Small intestine (tissue), 7 donors: ENCODE data around the gene AP2B1. TPM values are rescaled to one million over a fixed set of nuclear protein-coding genes. Genes with fewer than 3 reads are reported as not detected.

Experiments used
- DNase-seq, 2 donors: peaks; one replicate each; pipeline versions ENCODE4 v3.0.0 to v3.0.0-alpha.2; 2013
- FAIRE-seq: peaks from 2 replicates; lab custom pipeline; 2012; peaks lifted over from hg19 to GRCh38; lab: Jason Lieb, UNC
- H3K27ac ChIP-seq, 3 donors: one replicate each; pipeline ENCODE4 v1.5.1; 2013; ENCODE audit warnings: low read length in 2 of 3, mild to moderate bottlenecking in 2 of 3, control low read depth in 1 of 3, inconsistent platforms in 1 of 3, low read depth in 1 of 3, moderate library complexity in 1 of 3
- H3K27me3 ChIP-seq, 3 donors: one replicate each; pipeline ENCODE4 v1.6.1; 2013; ENCODE audit warnings: low read length in 3 of 3, inconsistent platforms in 1 of 3; ENCODE audit not compliant: control insufficient read depth in 3 of 3, insufficient read depth in 3 of 3
- H3K36me3 ChIP-seq, 3 donors: one replicate each; pipeline ENCODE4 v1.6.1; 2013; ENCODE audit warnings: low read length in 3 of 3, inconsistent platforms in 1 of 3, low read depth in 1 of 3, mild to moderate bottlenecking in 1 of 3, moderate library complexity in 1 of 3; ENCODE audit not compliant: control insufficient read depth in 3 of 3, insufficient read depth in 2 of 3
- H3K4me1 ChIP-seq, 3 donors: one replicate each; pipeline ENCODE4 v1.6.1; 2013; ENCODE audit warnings: low read length in 2 of 3, inconsistent platforms in 1 of 3, low read depth in 1 of 3, mild to moderate bottlenecking in 1 of 3, moderate library complexity in 1 of 3; ENCODE audit not compliant: control insufficient read depth in 3 of 3, insufficient read depth in 2 of 3
- H3K4me3 ChIP-seq, 3 donors: one replicate each; pipeline ENCODE4 v1.5.1; 2013; ENCODE audit warnings: low read length in 3 of 3, control low read depth in 1 of 3, inconsistent platforms in 1 of 3, low read depth in 1 of 3, mild to moderate bottlenecking in 1 of 3, moderate library complexity in 1 of 3
- H3K9me3 ChIP-seq, 2 donors: one replicate each; pipeline ENCODE4 v1.6.1; 2013; ENCODE audit warnings: low read depth in 1 of 2, low read length in 1 of 2; ENCODE audit not compliant: control insufficient read depth in 2 of 2, insufficient read depth in 1 of 2
- WGBS, 3 donors: extraction: QIAGEN DNeasy Blood & Tissue Kit; methylation state at CpG; one replicate each; pipeline ENCODE4 v1.1.7; 2013; 5-methylcytosine and 5-hydroxymethylcytosine counted together
- polyA plus RNA-seq, 4 donors: library from polyadenylated mRNA; stranded (reverse) in 3 of 4; unstranded in 1 of 4; fragments of 200-250 nt in 3 of 4; fragments of 120-200 nt in 1 of 4; gene quantifications; one replicate each; pipeline versions ENCODE4 v1.2.1 to v1.2.3, GENCODE V29; 2013
- donor health status: healthy with polysubstance abuse.
- donor health status: control.
- donor health status: control.
- donor health status: Bipolar disorder and iron deficiency.
- donor health status: healthy.

Gene AP2B1
- polyA plus RNA-seq, 4 donors = 28.9 to 82.2 (median 45.4) TPM

GRCh38 chr17:35668802-35669201 lies 81.7 kb downstream of the AP2B1 start:
- Histone ChIP-seq H3K4me3 (no peak overlapping the region), H3K36me3 (peaks cover 4 to 7% (median 4%) of the 10 kb centered on the region in 3 donors), H3K4me1 (peaks cover 0 to 14% (median 3%) of the 10 kb centered on the region in 3 donors), H3K9me3 (no peaks in the 10 kb centered on the region), H3K27me3 (no peaks in the 10 kb centered on the region), H3K27ac (no peak overlapping the region)
- DNase-seq = no peak
- 81 to 92% (median 81%) methylated on average over 4 of the region's 4 CpGs for WGBS, 3 donors
- FAIRE-seq = no peak

DNA sequence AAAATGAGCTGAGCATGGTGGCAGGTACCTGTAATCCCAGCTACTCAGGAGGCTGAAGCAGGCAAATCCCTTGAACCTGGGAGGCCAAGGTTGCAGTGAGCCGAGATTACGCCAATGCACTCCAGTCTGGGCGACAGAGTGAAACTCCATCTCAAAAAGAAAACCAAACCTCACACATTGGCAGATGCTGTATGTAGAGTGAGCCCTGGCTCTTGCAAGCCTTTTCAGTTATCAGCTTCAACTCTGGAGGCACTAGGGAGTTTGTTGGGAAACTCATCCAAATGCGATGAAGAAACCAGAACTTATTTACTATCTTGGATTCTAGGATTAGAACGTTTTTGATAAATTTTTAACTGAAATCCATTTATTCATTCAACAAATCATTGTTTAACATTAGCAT lies 87.4 kb downstream of the AP2B1 start:
- no peak overlapping the region for H3K4me3 ChIP-seq
- no peak for DNase-seq
- no peaks in the 10 kb centered on the region for H3K9me3 ChIP-seq
- peaks cover 0 to 5% (median 2%) of the 10 kb centered on the region in 3 donors for H3K4me1 ChIP-seq
- H3K27me3 ChIP-seq = no peaks in the 10 kb centered on the region
- no peak for FAIRE-seq
- H3K27ac ChIP-seq = no peak overlapping the region
- 91 to 95% (median 92%) methylated on average over 5 of the region's 5 CpGs for WGBS, 3 donors
- peaks cover 13 to 15% (median 13%) of the 10 kb centered on the region in 3 donors for H3K36me3 ChIP-seq

GRCh38 chr17:35676441-35676840 lies 89.3 kb downstream of the AP2B1 start:
- 88 to 100% (median 93%) methylated on average over 2 of the region's 2 CpGs for WGBS, 3 donors
- FAIRE-seq (no peak), DNase-seq (no peak)
- H3K27me3 ChIP-seq = no peaks in the 10 kb centered on the region
- H3K9me3 ChIP-seq = no peaks in the 10 kb centered on the region
- peaks cover 11 to 25% (median 11%) of the 10 kb centered on the region in 3 donors for H3K36me3 ChIP-seq
- no peak overlapping the region for H3K4me3 ChIP-seq
- H3K4me1 ChIP-seq = peaks cover 0 to 5% (median 2%) of the 10 kb centered on the region in 3 donors
- H3K27ac ChIP-seq = no peak overlapping the region

DNA sequence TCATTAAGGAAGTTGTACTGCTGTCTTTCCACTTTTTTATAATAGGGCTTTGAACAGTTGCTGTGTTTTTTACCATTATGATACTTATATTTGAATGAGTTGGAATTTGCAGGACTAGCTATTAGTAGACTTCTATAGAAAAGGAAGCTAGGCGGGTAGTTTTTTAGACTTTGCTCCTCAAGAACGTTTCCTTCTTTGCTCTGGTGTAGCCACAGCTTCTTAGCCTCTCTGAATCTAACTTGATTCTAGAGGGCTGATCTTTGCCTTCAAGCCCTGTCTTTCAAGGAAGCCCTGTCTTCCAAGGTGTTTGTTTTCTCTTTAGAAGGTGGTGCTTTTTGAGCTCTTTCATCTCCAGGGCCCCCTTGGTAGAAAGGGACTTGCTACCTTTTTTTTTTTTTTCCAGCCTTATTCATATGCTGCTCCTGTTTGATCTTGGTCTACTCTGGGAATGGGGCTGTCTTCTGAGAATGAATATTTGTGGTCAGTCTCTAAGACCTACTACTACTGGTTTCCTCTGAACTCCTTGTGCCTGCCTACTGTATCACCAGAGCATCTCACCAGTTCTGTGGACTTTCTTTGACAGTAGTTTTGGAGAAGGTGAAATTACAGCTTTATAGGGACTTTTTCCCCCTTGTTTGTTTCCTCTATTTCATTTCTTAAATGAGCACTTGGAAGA lies 92.0 kb downstream of the AP2B1 start:
- H3K9me3 ChIP-seq = no peaks in the 10 kb centered on the region
- H3K4me3 ChIP-seq = no peak overlapping the region
- no peak for FAIRE-seq
- H3K27ac ChIP-seq = no peak overlapping the region
- H3K27me3 ChIP-seq = no peaks in the 10 kb centered on the region
- peaks cover 0 to 5% (median 2%) of the 10 kb centered on the region in 3 donors for H3K4me1 ChIP-seq
- peaks cover 7 to 33% (median 14%) of the 10 kb centered on the region in 3 donors for H3K36me3 ChIP-seq
- WGBS, 3 donors = 10 to 60% (median 29%) methylated on average over 2 of the region's 2 CpGs
- peak; percentile 11 to 56 for DNase-seq

- peaks cover 3 to 42% (median 11%) of the 10 kb centered on the region in 3 donors for H3K36me3 ChIP-seq
- no peak overlapping the region for H3K4me3 ChIP-seq
- DNase-seq = no peak
- H3K27ac ChIP-seq = no peak overlapping the region
- no peak for FAIRE-seq
- H3K9me3 ChIP-seq = no peaks in the 10 kb centered on the region
- WGBS, 3 donors = 80 to 88% (median 83%) methylated on average over 4 of the region's 4 CpGs
- peaks cover 0 to 5% (median 2%) of the 10 kb centered on the region in 3 donors for H3K4me1 ChIP-seq
- H3K27me3 ChIP-seq = no peaks in the 10 kb centered on the region
Measured at GRCh38 chr17:35683591-35683990, 96.5 kb downstream of the AP2B1 start.

DNA sequence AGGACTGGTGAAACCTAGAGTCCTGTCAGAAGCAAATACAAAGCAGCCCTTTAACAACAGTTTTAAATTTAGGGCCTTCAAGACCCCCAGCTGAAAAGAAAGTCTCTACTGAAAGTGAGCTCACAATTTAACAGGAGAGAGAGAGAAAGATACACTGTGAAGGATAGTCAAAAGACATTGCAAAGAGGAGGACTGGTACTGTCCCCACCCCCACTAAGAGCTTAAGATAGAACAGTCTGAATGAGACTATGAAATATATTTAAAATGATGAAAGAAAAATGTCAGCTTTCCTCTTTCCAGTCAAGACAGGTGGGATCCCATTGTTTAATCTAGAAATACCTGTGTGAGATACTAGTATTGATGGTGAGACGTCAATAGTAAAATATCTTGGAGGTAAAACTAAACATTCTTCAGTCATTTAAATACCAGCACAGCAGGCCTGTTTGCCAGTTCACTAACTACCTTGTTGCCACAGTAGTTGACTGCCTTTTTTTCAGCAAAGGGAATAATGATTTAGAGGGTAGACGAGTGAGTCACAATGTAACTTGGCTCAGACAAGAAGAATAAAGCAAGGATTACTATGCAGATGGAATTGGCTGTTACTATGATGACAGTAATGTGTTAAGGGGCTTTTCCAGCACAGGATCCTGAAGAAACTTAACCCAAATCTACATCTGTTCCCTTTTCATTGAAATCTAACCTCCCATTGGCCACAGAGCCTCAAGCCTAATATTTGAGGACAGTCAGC lies 97.1 kb downstream of the AP2B1 start:
- Histone ChIP-seq H3K27me3 (no peaks in the 10 kb centered on the region), H3K27ac (no peak overlapping the region), H3K36me3 (peaks cover 3 to 47% (median 11%) of the 10 kb centered on the region in 3 donors), H3K4me1 (peaks cover 0 to 1% (median 0%) of the 10 kb centered on the region in 3 donors), H3K9me3 (no peaks in the 10 kb centered on the region), H3K4me3 (no peak overlapping the region)
- 84 to 92% (median 92%) methylated on average over 2 of the region's 2 CpGs for WGBS, 3 donors
- FAIRE-seq (no peak), DNase-seq (no peak)

GRCh38 chr17:35692512-35693210 lies 105.5 kb downstream of the AP2B1 start:
- H3K4me1 ChIP-seq = no peaks in the 10 kb centered on the region
- WGBS, 3 donors = 85 to 93% (median 92%) methylated on average over 7 of the region's 7 CpGs
- no peaks in the 10 kb centered on the region for H3K27me3 ChIP-seq
- H3K27ac ChIP-seq = no peak overlapping the region
- no peak for DNase-seq
- no peaks in the 10 kb centered on the region for H3K9me3 ChIP-seq
- no peak for FAIRE-seq
- H3K4me3 ChIP-seq = no peak overlapping the region
- H3K36me3 ChIP-seq = peaks cover 2 to 24% (median 6%) of the 10 kb centered on the region in 3 donors

DNA sequence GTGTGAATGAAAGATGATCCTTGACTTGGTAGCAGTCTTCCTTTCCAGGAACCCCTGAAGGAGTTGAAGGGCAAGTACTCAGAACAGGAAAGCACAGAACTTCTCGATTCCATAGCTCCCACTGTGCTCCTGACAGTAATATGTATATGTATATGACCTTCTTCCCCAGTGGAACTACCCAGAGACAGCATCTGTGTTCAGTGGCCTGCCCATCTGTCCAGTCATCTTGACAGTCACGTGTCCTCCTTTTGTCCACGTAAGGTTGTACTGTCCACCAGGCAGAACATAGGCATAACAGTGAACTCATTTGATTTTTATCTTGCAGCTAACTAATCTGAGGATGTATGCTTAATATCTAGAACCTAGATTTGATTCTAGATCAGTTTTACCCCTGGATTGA lies 106.5 kb downstream of the AP2B1 start:
- no peaks in the 10 kb centered on the region for H3K27me3 ChIP-seq
- no peak overlapping the region for H3K4me3 ChIP-seq
- FAIRE-seq (no peak), DNase-seq (no peak)
- H3K36me3 ChIP-seq = peaks cover 2 to 26% (median 6%) of the 10 kb centered on the region in 3 donors
- 91 to 100% (median 92%) methylated on average over 3 of the region's 3 CpGs for WGBS, 3 donors
- no peak overlapping the region for H3K27ac ChIP-seq
- H3K9me3 ChIP-seq = no peaks in the 10 kb centered on the region
- no peaks in the 10 kb centered on the region for H3K4me1 ChIP-seq
